ENCODE measurements around the gene JCAD. TPM values are rescaled to one million over a fixed set of nuclear protein-coding genes. Genes with fewer than 3 reads are reported as not detected.

JCAD gene
- polyA plus RNA-seq, 1 of the 3 experiments (the other 2 are of a cell fraction), result 19.0 TPM

GRCh38 chr10:30063099-30063498 is 3.7 kb upstream of the JCAD start:
- POLR2A ChIA-PET, result no interaction called here
- Histone ChIP-seq H3K9ac (peak overlapping the region; percentile 19; the same call in 1 of the 2 replicates), H3K27ac (ENCODE audit: low read depth in 2 of 2, low read length in 1 of 2) (peak overlapping the region; percentile 29 to 91; a peak in 3 of 4 replicates), H2AFZ (ENCODE audit: low read depth) (peak overlapping the region; percentile 42; the same call in 1 of the 2 replicates), H3K36me3 (replicated peaks in 1 of 2; ENCODE audit: control insufficient read depth in 1 of 2, insufficient read depth in 2 of 2, low read length in 1 of 2) (no peaks in the 10 kb centered on the region), H3K79me2 (ENCODE audit: insufficient read depth) (peaks cover 21% of the 10 kb centered on the region), H3K4me3 (ENCODE audit: low read depth in 2 of 2, low read length in 1 of 2) (no peak overlapping the region), H3K9me3 (no peaks in the 10 kb centered on the region), H4K20me1 (ENCODE audit: insufficient read depth) (no peaks in the 10 kb centered on the region), H3K9me2 (no peaks in the 10 kb centered on the region), H3K4me1 (ENCODE audit: control insufficient read depth in 1 of 2, insufficient read depth in 2 of 2, low read depth in 1 of 2, low read length in 1 of 2) (peaks cover 0 to 33% of the 10 kb centered on the region in 2 experiments; a peak in 3 of 4 replicates), H3K4me2 (peak overlapping the region; percentile 39; the same call in 1 of the 2 replicates), H3K27me3 (ENCODE audit: insufficient read depth) (no peaks in the 10 kb centered on the region), H3F3A (replicated peaks; ENCODE audit: insufficient read depth) (peaks cover 32% of the 10 kb centered on the region)
- CTCF ChIA-PET, result no interaction called here
- TF ChIP-seq EP300 (IDR thresholded peaks at IDR 0.05; ENCODE audit: borderline replicate concordance in 1 of 2, low read depth in 1 of 2, low read length in 1 of 2), result peak in 1 of 2 experiments; percentile 72; a peak in 1 of 4 replicates
- peak; percentile 84 for TF ChIP-seq MAX (IDR thresholded peaks at IDR 0.05; ENCODE audit: low read depth)
- peak; percentile 84 for TF ChIP-seq NFIC (IDR thresholded peaks at IDR 0.05; ENCODE audit: borderline replicate concordance)
- TF ChIP-seq CTCF (IDR thresholded peaks at IDR 0.05), result no peak
- TF ChIP-seq TCF12 (IDR thresholded peaks at IDR 0.05), result peak; percentile 79
- TF ChIP-seq JUND (IDR thresholded peaks at IDR 0.05), result peak; percentile 53; the same call in 1 of the 2 replicates
- no peak for TF ChIP-seq RCOR1 (IDR thresholded peaks at IDR 0.05; ENCODE audit: low read length)
- TF ChIP-seq YY1 (IDR thresholded peaks at IDR 0.05; ENCODE audit: low read depth), result no peak
- no peak for TF ChIP-seq TAF1 (IDR thresholded peaks at IDR 0.05; ENCODE audit: borderline replicate concordance, low read depth, low read length)
- TF ChIP-seq PBX3 (IDR thresholded peaks at IDR 0.05), result peak; percentile 52
- TF ChIP-seq SMC3 (IDR thresholded peaks at IDR 0.05; ENCODE audit: low read depth, low read length), result no peak
- no peak for TF ChIP-seq ELF1 (IDR thresholded peaks at IDR 0.05)
- TF ChIP-seq SIN3A (IDR thresholded peaks at IDR 0.05; ENCODE audit: borderline replicate concordance, low read depth, low read length), result no peak
- TF ChIP-seq REST (IDR thresholded peaks at IDR 0.05; ENCODE audit: low read depth, low read length), result peak; percentile 35; the same call in 1 of the 2 replicates
- TF ChIP-seq TEAD4 (IDR thresholded peaks at IDR 0.05; ENCODE audit: borderline replicate concordance, insufficient read depth), result no peak
- TF ChIP-seq RXRA (IDR thresholded peaks at IDR 0.05; ENCODE audit: borderline replicate concordance, low read depth), result no peak
- TF ChIP-seq MXI1 (IDR thresholded peaks at IDR 0.05; ENCODE audit: low read depth, low read length), result no peak
- peak; percentile 52 for TF ChIP-seq FOSL2 (IDR thresholded peaks at IDR 0.05; ENCODE audit: borderline replicate concordance, low read depth)
- no peak for DNase-seq
- WGBS (ENCODE audit: low lambda C conversion rate), result 29% methylated on average over 3 of the region's 3 CpGs
